HepG2 (cell line): ENCODE measurements around the gene SRRT. TPM values are rescaled to one million over a fixed set of nuclear protein-coding genes. Genes with fewer than 3 reads are reported as not detected.

Experiments used
- AHR ChIP-seq: IDR thresholded peaks from 2 replicates; pipeline ENCODE4 v1.6.1; 2018; ENCODE audit warnings: missing genetic modification reagents, missing compliant biosample characterization
- ATF5 ChIP-seq: sonication (generic); formaldehyde crosslinking; IDR thresholded peaks from 2 replicates; pipeline ENCODE4 v1.4.0; 2020; ENCODE audit warnings: mild to moderate bottlenecking, low read depth, missing genetic modification reagents
- BRD4 ChIP-seq: sonication (generic); formaldehyde crosslinking; IDR thresholded peaks from 2 replicates; pipeline ENCODE4 v1.4.0; 2020; ENCODE audit warnings: missing genetic modification reagents
- CBX5 ChIP-seq: sonication (generic); formaldehyde crosslinking; IDR thresholded peaks from 2 replicates; pipeline ENCODE4 v1.4.0; 2020; ENCODE audit warnings: missing genetic modification reagents, borderline replicate concordance
- DBP ChIP-seq: sonication (generic); formaldehyde crosslinking; IDR thresholded peaks from 2 replicates; pipeline ENCODE4 v1.4.0; 2020; ENCODE audit warnings: missing genetic modification reagents; ENCODE audit errors: not compliant biosample characterization
- DR1 ChIP-seq: sonication (generic); formaldehyde crosslinking; IDR thresholded peaks from 2 replicates; pipeline ENCODE4 v1.8.0; 2021; ENCODE audit warnings: mild to moderate bottlenecking, missing genetic modification reagents, inconsistent platforms
- DRAP1 ChIP-seq: IDR thresholded peaks from 2 replicates; pipeline ENCODE4 v1.6.1; 2016; ENCODE audit warnings: missing genetic modification reagents, missing compliant biosample characterization
- HDAC2 ChIP-seq: sonication (generic); formaldehyde crosslinking; IDR thresholded peaks from 2 replicates; pipeline ENCODE4 v1.4.0; 2020; ENCODE audit warnings: missing genetic modification reagents
- HNRNPUL1 ChIP-seq: fragments of 200-400 bp; formaldehyde crosslinking; IDR thresholded peaks from 2 replicates; pipeline ENCODE4 v1.6.1; 2017; ENCODE audit warnings: low read depth, mild to moderate bottlenecking, low read length, moderate library complexity
- IKZF4 ChIP-seq: sonication (generic); formaldehyde crosslinking; IDR thresholded peaks from 2 replicates; pipeline ENCODE4 v1.5.1; 2020; ENCODE audit warnings: borderline replicate concordance, mild to moderate bottlenecking, low read depth, missing genetic modification reagents; ENCODE audit errors: not compliant biosample characterization
- MIER3 ChIP-seq: IDR thresholded peaks from 2 replicates; pipeline ENCODE4 v1.6.1; 2016; ENCODE audit warnings: missing compliant biosample characterization, borderline replicate concordance
- MTERF4 ChIP-seq: sonication (generic); formaldehyde crosslinking; IDR thresholded peaks from 2 replicates; pipeline ENCODE4 v1.8.0; 2023; ENCODE audit warnings: mild to moderate bottlenecking, missing genetic modification reagents
- MXI1 ChIP-seq: IDR thresholded peaks from 3 replicates; pipeline ENCODE4 v1.6.1; 2012; ENCODE audit warnings: low read depth, low read length, inconsistent platforms, borderline replicate concordance
- PRPF4 ChIP-seq: fragments of 200-400 bp; formaldehyde crosslinking; IDR thresholded peaks from 2 replicates; pipeline ENCODE4 v1.6.1; 2016; ENCODE audit warnings: low read length, low read depth; ENCODE audit not compliant: poor library complexity, severe bottlenecking
- RBFOX2 ChIP-seq: fragments of 200-400 bp; formaldehyde crosslinking; IDR thresholded peaks from 2 replicates; pipeline ENCODE4 v1.6.1; 2017; ENCODE audit warnings: low read depth, mild to moderate bottlenecking, low read length
- SALL2 ChIP-seq: sonication (generic); formaldehyde crosslinking; IDR thresholded peaks from 2 replicates; pipeline ENCODE4 v1.8.1; 2023; ENCODE audit warnings: mild to moderate bottlenecking, missing genetic modification reagents, inconsistent platforms
- SATB2 ChIP-seq: sonication (generic); formaldehyde crosslinking; IDR thresholded peaks from 2 replicates; pipeline ENCODE4 v1.5.0; 2020; ENCODE audit warnings: missing genetic modification reagents
- SIN3B ChIP-seq: fragments of 150-350 bp; IDR thresholded peaks from 2 replicates; pipeline ENCODE4 v1.6.1; 2014; ENCODE audit warnings: low read length
- TGIF2 ChIP-seq: IDR thresholded peaks from 2 replicates; pipeline ENCODE4 v1.6.1; 2016; ENCODE audit warnings: control low read depth, missing compliant biosample characterization
- ZBTB7A ChIP-seq: sonication (generic); formaldehyde crosslinking; IDR thresholded peaks from 2 replicates; pipeline ENCODE4 v1.8.0; 2022; ENCODE audit warnings: mild to moderate bottlenecking, missing genetic modification reagents
- ZNF230 ChIP-seq: sonication (generic); formaldehyde crosslinking; IDR thresholded peaks from 2 replicates; pipeline ENCODE4 v1.4.0; 2020; ENCODE audit warnings: mild to moderate bottlenecking, missing genetic modification reagents
- ZNF547 ChIP-seq: sonication (generic); formaldehyde crosslinking; IDR thresholded peaks from 2 replicates; pipeline ENCODE4 v1.5.1; 2020; ENCODE audit warnings: mild to moderate bottlenecking, missing genetic modification reagents
- ZNF644 ChIP-seq: IDR thresholded peaks from 2 replicates; pipeline ENCODE4 v1.6.1; 2016; ENCODE audit warnings: low read depth
- ZNF670 ChIP-seq: sonication (generic); formaldehyde crosslinking; IDR thresholded peaks from 2 replicates; pipeline ENCODE4 v1.8.0; 2022; ENCODE audit warnings: mild to moderate bottlenecking, missing genetic modification reagents, borderline replicate concordance
- ZNF775 ChIP-seq: sonication (generic); formaldehyde crosslinking; IDR thresholded peaks from 2 replicates; pipeline ENCODE4 v1.4.0; 2020; ENCODE audit warnings: missing genetic modification reagents, mild to moderate bottlenecking, moderate library complexity, borderline replicate concordance
- ZSCAN20 ChIP-seq: sonication (generic); formaldehyde crosslinking; IDR thresholded peaks from 2 replicates; pipeline ENCODE4 v1.4.0; 2020; ENCODE audit warnings: missing genetic modification reagents, mild to moderate bottlenecking, borderline replicate concordance
- polyA plus RNA-seq, 8 experiments: library from polyadenylated mRNA; depleted of rRNA in 3 of 8; stranded (reverse) in 7 of 8; unstranded in 1 of 8; fragments of >200 nt; fragmentation: Illumina TruSeq in 4 of 8; extraction: Trizol in 4 of 8; gene quantifications; 2 replicates each; pipeline versions ENCODE4 v1.2.1 to v1.2.3, GENCODE V29; 2011 to 2016; ENCODE audit warnings: low read depth in 4 of 8, missing spikeins in 1 of 8, mixed read lengths in 1 of 8; ENCODE audit not compliant: insufficient read depth in 1 of 8
- total RNA-seq, 5 experiments: library from RNA; depleted of rRNA; stranded (reverse); fragments of >200 nt; fragmentation: Illumina TruSeq; extraction: Trizol; gene quantifications; 2 replicates each; pipeline ENCODE4 v1.2.3, GENCODE V29; 2016; ENCODE audit warnings: low read depth in 1 of 5

Gene SRRT
- total and polyA plus RNA-seq, 2 of the 13 experiments (the other 11 are each of a cell fraction or from before 2014, with no cell fraction given) = 26.2 to 106 TPM

GRCh38 chr7:100827330-100828226 lies 47.3 kb upstream of the SRRT start, which contains the start of gene EPHB4 (continued):
- TF ChIP-seq CBX5 (CRISPR knock-in tag) = peak; percentile 53; the same call in 1 of the 2 replicates
- TF ChIP-seq MIER3 = peak; percentile 56; the same call in 1 of the 2 replicates
- TF ChIP-seq ATF5 (CRISPR knock-in tag) = no peak
- TF ChIP-seq PRPF4 = no peak
- TF ChIP-seq ZNF644 (CRISPR knock-in tag) = no peak
- TF ChIP-seq DRAP1 (CRISPR knock-in tag) = 0 out of 2 replicates have a peak, but pooled peaks have one; percentile 48
- TF ChIP-seq ZNF230 (CRISPR knock-in tag) = 0 out of 2 replicates have a peak, but pooled peaks have one; percentile 36
- TF ChIP-seq TGIF2 = peak; percentile 18; the same call in 1 of the 2 replicates
- TF ChIP-seq IKZF4 (CRISPR knock-in tag) = peak; percentile 75
- TF ChIP-seq SALL2 (CRISPR knock-in tag) = 0 out of 2 replicates have a peak, but pooled peaks have one; percentile 17
- TF ChIP-seq ZSCAN20 (CRISPR knock-in tag) = 0 out of 2 replicates have a peak, but pooled peaks have one; percentile 31
- peak; percentile 65; the same call in 1 of the 2 replicates for TF ChIP-seq DR1
- peak; percentile 16; the same call in 1 of the 3 replicates for TF ChIP-seq MXI1
- TF ChIP-seq MTERF4 = 0 out of 2 replicates have a peak, but pooled peaks have one; percentile 38
- TF ChIP-seq SIN3B = 0 out of 2 replicates have a peak, but pooled peaks have one; percentile 42
- no peak for TF ChIP-seq HNRNPUL1
- TF ChIP-seq DBP (CRISPR knock-in tag) = peak; percentile 8
- TF ChIP-seq ZNF670 (CRISPR knock-in tag) = peak; percentile 74; the same call in 1 of the 2 replicates
- TF ChIP-seq AHR (CRISPR knock-in tag) = 0 out of 2 replicates have a peak, but pooled peaks have one; percentile 61
- peak; percentile 83; the same call in 1 of the 2 replicates for TF ChIP-seq ZNF547 (CRISPR knock-in tag)
- TF ChIP-seq ZBTB7A = peak; percentile 94
- peak; percentile 65; the same call in 1 of the 2 replicates for TF ChIP-seq BRD4 (CRISPR knock-in tag)
- no peak for TF ChIP-seq SATB2 (CRISPR knock-in tag)
- TF ChIP-seq ZNF775 (CRISPR knock-in tag) = no peak
- TF ChIP-seq HDAC2 (CRISPR knock-in tag) = peak; percentile 42; the same call in 1 of the 2 replicates
- TF ChIP-seq RBFOX2 = peak; percentile 80
